HG02678 (cell line): Measurements from ENCODE around the gene SLC18A2.
"Not testable (repeated sequence)": the region's sequence is repeated elsewhere in the genome, so short reads cannot be mapped to it uniquely, and the experiment has no call there.

Experiments
- ATAC-seq: cut with Tn5 transposase; IDR thresholded peaks from one replicate; pipeline ENCODE4 v1.9.1; 2021; ENCODE audit warnings: mild to moderate bottlenecking, moderate library complexity; ENCODE audit not compliant: unreplicated experiment

The SLC18A2 gene

DNA sequence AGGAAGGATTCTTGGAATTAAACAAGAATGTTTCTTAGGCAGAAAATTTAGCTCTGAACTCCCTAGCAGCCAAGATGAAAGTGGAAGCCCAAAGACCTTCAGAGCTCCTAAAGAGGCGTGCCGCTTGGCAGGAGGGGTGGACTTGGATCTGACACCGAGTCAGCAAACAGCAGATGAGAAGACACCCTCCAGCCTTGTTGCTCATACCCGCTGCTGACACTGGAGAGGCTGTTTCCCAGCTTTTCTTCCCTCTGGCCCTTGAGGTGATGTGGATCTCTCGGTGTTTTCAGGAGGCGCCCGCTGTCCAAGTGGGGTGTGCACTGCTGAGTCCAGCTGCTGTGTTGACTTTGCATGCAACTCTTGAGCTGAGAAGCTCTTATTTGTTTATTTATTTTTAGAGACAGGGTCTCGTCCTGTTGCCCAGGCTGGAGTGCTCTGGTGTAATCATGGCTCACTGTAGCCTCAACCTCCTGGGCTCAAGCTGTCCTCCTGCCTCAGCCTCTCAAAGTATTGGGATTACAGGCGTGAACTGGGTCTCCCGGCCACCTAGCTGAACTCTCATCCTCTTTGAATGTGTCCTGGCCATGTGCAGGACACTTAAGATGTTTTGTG, 21.5 kb downstream of the SLC18A2 start:
- no peak for ATAC-seq

DNA sequence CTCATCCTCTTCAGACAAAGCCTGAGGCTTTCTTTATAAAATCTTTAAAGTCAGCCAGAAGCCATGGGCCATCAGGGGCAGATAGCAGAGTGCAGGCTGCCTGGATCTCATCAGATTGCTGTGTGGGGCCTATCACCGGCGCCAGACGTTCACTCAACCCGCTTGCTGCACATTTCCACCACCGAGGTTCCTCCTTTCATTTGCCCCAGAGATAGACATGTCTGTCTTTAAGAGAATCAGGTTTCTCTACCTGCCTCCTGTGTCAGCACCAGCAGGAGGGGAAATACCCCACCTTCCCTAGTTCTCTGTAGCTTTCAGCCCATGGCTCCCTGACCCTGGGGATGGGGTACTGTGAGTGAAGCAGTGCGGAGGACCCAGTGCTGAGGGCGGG, 22.0 kb downstream of the SLC18A2 start:
- ATAC-seq, result no peak

DNA sequence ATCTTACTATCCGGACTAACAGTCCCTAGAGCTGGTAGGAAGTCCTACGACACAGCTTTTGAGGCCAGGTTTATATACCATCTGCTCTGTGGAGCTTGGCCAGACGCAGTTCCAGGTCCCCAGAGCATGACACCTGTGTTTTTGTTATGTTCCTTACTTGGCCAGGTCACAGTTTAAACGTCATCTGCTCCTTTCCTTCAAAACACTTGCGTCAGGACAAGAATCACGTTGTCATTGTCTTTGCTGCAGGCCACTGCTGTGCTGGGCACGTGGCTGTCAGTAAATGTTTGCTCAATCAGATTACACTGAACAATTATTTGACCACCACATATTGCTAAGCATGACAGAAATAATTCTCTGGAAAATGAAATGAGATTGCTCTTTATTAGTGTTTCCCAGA, 23.9 kb downstream of the SLC18A2 start:
- no peak for ATAC-seq

DNA sequence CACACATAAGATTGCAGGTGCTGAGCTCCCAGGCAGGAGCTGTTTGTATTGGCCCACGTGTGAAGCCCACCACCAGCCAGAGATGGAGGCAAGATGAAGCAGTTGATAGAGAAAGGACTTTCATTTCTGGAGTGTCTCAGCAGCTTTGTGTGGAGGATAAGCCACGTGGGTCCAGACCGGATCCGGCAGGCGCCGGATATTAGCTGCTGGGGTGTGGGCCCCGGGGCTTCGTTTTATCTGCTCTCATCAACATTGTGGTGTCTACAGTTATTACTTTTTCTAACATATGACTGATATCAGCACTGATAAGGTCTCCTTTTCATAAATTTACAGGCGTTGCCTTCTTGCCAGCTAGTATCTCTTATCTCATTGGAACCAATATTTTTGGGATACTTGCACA, 25.5 kb downstream of the SLC18A2 start:
- no peak for ATAC-seq

DNA sequence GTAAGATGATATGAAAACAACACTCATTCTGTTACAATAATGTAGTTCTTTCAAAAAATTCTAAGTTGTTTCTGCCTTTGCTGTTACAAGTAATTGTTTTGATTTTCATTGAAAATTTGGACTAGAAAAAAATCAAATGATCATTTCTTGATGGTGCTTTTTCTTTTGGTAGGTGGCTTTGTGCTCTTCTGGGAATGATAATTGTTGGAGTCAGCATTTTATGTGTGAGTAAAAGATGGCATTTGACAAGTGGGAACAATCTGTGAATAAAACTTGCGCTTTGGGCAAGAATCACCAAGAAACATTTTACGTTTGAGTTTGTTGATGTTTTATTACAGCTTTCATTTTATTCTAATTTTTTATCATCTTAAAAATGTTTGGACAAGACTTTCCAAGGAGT, 25.9 kb downstream of the SLC18A2 start:
- no peak for ATAC-seq

DNA sequence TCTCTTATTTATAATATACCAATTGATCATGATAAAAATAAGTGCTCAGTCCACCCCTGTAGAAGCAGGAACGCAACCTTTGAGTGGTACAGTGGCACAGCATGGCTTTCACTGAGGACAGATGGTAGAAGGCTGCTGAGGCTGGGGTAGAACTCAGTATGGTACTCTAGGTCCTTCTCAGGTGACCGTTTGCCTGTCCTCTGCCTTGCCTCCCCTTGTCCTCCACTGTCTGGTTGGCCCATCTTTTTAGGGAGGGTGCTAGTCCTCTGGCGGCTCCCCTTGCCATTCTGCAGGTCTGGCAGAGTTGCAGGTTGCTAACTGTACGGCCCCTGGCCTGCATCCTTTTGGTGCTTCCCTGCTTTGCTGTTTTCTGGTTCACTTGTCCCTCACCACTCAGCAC, 27.3 kb downstream of the SLC18A2 start:
- ATAC-seq, result no peak

DNA sequence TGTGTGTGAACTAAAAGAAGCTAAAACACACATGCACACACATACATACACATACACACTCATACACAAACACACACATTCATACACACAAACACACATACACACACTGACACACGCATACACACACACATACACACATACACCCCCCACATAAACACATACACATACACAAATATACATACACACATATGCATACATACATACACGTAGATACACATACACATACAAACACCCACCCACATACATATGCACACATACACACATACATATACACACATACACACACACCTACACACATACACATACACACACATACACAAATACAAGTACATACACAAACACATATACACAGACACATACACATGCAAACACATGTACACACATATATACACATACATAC, 28.0 kb downstream of the SLC18A2 start:
- no peak for ATAC-seq

DNA sequence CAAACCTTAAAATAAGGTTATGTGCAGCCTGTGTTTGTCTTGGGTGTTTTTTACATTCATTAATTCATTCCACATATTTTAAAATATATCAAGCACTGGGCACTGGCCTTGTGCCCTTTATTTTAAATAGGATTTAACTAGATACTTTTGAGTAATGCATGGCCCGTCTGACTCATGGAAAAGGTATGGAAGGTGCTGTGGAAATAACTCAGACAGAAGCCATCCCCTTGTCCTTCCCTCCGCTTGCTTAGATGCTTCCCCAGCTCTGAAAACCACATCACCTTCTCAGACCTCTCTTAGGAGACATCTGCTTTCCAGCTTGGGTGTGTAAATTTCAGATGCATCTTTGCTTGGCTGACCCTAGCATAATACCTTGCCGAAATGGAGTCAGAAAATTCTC, 30.5 kb downstream of the SLC18A2 start:
- no peak for ATAC-seq

DNA sequence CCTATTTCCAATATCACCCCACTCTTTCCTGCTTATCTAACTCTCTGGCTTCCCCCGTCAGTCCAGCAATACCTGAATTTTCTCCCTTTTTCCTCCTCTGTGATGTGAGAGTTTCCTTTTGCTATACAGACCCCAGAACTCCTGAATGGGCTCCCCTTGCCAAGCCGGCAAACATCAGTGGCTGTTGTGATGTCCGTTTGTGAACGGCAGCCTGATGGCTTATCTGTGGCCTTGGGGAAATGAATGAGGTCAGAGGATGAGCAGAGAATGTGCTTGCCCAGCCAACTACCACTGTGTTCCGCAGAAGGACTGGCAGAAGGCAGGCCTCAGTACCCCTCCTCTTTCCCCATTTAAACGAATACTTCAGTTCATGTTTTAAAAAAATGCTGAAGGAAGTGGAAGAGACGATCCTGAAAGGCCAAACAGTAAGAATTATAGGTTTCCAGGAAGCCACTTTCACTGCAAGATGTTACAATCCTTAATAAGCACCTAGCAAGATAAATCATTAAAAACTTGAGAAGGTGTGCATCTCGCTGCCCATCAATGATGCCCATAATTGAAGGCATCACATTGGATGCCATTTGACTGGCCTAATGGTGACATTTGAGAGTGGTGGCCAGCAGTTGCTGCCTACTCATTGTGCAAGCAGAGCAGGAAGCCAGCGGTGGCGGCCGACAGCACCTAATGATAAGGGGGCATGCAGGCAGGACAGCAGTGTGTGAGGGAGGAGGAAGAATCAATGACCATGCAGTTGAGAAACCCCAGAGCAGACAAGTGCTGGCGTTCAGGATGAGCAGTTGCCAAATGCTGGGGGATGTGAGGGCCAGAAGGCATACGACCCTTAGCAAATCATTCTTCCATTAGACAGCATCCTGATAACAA, 31.5 kb downstream of the SLC18A2 start:
- ATAC-seq, result no peak

DNA sequence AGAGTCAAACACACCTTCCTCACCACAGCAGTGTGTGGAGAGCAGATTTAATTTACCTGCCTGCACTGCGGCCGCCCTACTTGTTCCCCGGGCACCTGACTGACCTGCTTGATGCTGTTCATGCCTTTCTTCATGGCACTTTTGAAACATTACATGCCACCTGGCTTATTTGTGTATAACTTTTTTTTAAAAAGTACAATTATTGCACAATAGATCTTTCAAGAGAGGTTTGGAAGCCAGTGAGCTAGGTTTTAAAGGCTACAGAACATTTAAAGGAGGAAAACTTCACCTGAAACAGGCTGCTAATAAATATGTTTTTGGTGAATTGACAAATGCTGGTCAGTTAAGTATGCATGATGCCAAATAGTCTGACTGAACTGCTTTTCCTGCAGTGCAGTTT, 33.1 kb downstream of the SLC18A2 start:
- ATAC-seq, result no peak

DNA sequence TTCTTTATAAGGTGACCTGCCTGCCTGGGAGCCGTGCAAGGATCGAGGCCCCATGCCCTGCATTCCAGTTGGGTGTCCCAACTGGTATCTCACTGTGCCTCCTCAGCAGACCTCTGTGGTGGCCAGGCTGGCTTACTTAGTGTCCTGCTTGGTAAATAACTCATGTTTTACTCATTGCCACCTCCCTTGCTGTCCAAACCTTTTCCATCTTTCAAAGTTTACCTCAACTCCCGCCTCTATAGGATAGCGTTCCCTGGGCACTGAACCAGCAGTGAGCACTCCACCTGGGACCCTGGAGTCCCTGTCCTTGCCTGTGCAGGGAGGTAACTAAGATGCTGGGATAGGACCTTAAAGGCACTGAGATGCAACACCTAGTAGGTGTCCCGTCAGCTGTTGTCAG, 33.6 kb downstream of the SLC18A2 start:
- no peak for ATAC-seq

DNA sequence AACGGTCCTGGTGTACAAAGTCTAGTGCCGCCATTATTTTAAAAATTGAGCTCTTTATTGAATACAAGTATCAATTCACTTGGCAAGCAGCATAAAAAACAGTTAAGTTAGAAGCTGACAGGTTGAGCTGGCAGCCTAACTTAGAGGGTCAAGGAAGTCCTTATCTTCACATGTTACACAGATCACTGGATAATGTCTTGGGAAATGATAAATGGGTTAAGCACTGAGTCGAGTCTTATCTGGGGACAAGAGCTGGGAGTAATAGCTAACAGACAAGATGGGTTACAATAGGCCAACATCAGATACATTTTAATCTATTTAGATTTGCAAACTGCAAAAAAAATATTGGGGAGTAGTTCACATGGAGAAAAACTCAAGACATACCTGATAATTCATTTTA, 34.2 kb downstream of the SLC18A2 start:
- no peak for ATAC-seq

DNA sequence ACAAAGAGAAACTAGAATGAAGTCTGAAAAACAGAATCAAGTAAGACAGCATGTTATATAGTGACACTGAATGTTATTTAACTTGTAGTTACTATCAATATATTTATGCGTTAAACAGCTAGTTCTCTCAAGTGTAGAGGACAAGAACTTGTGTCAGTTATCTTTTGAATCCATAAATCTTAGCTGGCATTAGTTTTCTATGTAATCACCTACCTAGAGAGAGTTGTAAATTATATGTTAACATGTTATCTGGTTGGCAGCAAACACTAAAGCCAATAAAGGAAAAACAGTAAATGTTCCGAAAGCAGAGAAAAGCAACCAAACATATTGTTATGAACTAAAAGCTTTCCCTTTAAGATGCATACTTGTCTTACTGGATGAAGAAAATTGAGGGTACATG, 36.8 kb downstream of the SLC18A2 start:
- ATAC-seq, result no peak

DNA sequence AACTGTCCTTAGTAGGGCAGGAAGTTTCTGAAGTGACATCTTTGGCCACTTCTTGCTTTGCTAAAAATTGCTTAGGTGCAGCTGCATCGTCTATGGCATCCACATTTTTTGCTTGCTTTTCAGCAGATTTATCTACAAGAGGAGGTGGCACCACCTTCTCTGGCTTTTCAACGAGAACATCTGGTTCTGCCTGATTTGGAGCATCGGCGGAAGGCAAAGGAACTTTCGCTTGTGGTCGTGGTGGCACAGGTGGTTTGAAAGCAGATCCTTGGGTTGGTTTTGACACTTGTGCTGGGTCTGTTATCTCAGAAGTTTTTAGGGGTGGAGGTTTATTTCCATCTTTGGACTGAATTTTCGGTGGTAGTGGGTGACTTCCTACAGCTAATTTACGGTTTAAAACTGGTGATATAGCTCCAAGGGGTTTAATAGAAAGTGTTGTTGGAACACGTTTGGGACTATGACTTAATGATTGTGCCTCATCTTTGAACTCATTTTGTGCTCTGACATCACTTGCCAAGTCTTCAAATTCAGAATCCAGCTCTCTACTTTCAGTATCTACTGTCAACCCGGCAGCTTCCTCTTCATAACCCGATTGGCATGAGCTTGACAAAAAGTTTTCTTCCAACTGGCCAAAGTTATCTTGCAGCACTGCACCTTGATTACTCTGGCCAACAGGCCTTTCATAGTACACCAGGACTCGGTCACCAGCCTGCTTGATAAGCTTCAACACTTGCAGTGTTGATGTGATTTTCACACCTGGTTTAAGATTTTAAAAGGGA, 44.0 kb downstream of the SLC18A2 start:
- ATAC-seq, result no peak

DNA sequence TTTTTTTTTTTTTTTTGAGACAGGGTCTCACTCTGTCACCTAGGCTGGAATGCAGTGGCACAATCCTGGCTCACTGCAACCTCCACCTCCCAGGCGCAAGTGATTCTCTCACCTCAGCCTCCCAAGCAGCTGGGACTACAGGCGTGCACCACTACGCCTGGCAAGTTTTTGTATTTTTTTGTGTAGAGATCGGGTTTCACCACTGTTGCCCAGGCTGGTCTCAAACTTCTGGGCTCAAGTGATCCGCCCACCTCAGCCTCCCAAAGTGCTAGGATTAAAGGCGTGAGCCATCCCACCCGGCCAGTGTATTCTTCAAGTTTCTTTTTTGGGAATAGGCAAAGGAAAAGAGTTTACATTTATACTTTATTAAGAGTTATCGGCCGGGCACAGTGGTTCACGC, 50.0 kb downstream of the SLC18A2 start:
- not testable (repeated sequence) for ATAC-seq

DNA sequence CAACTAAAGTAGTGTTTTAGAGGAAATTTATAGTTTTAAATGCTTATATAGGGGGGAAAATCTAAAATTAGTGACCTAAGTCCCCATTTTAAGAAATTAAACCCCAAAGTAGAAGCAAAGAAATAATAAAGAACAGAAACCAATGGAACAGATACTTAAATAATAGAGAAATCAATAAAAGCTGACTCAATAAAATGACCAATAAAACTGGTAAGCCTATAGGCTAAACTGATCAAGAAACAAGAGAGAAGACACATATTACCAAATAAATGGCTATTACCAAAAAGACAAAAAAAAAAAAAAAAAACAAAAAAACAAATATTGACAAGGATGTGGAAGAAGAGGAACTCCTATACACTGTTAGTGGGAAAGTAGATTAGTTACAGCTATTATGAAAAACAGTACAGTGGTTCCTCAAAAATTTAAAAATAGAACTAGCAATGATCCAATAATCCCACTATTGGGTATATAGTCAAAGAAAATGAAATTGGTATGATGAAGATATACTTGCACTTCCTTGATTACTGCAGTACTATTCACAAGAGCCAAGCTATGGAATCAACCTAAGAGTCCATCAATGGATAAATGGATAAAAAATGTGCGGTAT, 53.2 kb downstream of the SLC18A2 start:
- no peak for ATAC-seq

DNA sequence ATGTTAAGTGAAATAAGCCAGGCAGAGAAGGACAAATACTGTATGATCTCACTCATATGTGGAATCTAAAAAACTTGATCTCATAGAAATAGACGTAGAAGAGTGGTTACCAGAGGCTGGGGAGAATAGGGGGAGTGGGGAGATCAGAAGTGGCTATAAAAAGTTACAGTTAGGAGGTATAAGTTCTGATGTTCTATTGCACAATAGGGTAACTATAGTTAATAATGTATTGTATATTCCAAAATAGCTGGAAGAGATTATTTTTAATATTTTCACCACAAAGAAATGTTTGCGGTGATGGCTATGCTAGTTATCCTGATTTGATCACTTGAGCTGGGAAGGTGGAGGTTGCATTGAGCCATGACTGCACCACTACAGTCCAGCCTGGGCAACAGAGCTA, 53.8 kb downstream of the SLC18A2 start:
- no peak for ATAC-seq

DNA sequence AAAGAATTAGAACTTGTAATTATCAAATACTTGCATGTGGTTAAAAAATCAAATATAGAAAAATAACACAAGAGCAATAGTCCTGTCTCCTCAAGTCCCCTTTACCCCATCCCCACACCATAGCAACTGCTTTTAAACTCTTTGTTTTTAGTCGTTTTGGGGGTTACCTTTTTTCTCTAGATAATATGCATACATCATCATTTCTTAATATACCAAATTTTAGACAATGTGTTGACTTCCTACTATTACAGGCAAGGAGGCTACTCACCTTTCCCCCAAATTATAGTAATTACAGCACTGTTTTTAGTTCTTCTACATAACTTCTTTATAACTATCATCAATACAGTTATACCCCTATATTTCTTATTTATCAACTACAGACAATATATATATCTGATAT, 57.3 kb downstream of the SLC18A2 start:
- ATAC-seq, result no peak

DNA sequence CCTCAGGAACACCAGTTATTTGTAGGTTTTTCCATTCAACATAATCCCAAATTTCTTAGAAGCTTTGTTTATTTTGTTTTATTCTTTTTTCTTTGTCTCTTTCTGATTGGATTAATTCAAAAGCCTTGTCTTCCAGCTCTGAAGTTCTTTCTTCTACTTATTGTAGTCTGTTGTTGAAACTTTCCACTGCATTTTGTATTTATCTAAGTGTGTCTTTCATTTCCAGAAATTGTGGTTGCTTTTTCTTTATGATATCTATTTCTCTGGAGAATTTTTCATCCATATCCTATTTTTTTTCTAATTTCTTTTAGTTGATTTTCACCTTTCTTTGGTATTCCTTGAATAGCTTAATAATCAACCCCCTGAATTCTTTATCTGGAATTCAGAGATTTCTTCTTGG, 58.5 kb downstream of the SLC18A2 start:
- no peak for ATAC-seq

DNA sequence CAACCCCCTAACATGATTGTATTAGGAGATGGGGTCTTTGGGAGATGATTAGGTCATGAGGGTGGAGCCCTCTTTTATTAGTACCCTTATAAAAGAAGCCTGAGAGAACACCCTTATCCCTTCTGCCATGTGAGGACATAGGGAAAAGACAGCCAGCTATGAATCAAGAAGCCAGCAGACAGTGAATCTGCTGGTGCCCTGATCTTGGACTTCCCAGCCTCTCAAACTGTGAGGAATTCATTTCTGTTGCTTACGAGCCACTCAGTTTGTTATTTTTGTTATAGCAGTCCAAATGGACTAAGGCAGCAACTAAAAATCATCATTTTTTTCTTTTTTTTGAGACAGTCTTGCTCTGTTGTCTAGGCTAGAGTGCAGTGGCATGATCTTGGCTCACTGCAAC, 59.8 kb downstream of the SLC18A2 start:
- ATAC-seq, result no peak

DNA sequence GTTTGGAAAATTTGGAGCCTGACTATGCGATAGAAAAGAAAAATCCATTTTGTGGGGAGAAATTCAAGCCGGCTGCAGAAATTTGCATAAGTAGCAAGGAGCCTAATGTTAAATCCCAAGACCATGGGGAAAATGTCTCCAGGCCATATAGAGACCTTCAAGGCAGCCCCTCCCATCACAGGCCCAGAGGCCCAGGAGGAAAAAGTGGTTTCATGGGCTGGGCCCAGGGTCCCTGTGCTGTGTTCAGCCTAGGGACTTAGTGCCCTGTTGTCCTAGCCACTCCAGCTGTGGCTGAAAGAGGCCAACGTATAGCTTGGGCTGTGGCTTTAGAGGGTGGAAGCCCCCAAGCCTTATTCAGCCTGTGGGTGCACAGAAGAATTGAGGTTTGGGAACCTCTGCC, 62.5 kb downstream of the SLC18A2 start:
- not testable (repeated sequence) for ATAC-seq
